ENCODE results near the gene ATAD3A. TPM values are rescaled to one million over a fixed set of nuclear protein-coding genes. Genes with fewer than 3 reads are reported as not detected.

Gene ATAD3A
- total RNA-seq, 2 donors from 2014 or later: 30.0 to 32.8 TPM

- no peak for TF ChIP-seq POLR2AphosphoS5 (IDR thresholded peaks at IDR 0.05)
- no peak for TF ChIP-seq POLR2A (IDR thresholded peaks at IDR 0.05)
- no peak for TF ChIP-seq CTCF (IDR thresholded peaks at IDR 0.05)
- Histone ChIP-seq H3K27ac (no peak overlapping the region), H3K4me1 (replicated peaks) (peaks cover 4% of the 10 kb centered on the region), H3K4me3 (no peak overlapping the region), H3K27me3 (replicated peaks; ENCODE audit: insufficient read depth) (no peaks in the 10 kb centered on the region), H3K36me3 (no peaks in the 10 kb centered on the region), H3K9me3 (no peaks in the 10 kb centered on the region)
- 83% methylated on average over 19 of the region's 31 CpGs for WGBS
- no peak for DNase-seq (ENCODE audit: low spot score)
- intact Hi-C loops (cut with DNase I): no loop called here
Measured at GRCh38 chr1:1534401-1535154, 22.6 kb downstream of the ATAD3A start.

DNA sequence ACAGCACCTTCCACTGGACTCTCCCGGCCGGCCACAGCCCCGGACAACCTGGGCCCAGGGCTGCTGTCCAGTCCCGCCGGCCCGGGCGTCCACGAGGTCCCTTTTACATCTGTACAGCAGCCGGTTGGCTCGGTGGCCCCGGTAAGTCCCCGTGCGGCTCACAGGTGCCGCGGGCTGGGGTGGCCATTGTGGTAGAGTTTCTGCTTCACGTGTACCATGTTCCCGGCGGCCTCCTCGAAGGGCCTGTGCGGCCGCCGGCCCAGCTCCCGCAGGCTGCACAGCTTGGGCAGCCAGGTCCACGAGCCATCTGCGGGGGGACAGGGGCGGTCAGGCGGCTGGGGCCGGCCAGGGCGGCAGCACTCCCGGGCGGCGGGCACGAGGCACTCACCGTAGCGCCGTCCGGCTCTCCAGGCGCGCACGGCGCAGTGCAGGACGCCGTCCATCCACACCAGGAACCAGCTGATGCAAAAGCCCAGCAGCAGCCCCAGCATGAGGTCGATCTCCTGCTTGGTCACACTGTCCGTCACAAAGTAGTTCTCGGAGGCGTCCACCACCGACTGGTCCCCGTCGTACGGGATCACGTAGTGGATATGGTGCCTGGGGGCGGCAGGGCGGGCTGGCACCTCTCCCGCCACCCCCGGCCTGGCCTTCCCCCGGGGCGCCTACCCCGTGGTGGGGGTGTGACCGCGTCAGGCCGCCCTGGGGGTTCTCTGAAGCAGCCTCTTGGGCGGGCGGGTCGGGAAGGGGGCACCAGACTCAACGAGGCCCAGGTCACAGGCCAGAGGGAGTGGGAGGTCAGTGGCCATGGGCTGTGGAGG lies 23.4 kb downstream of the ATAD3A start:
- 90% methylated on average over 66 of the region's 66 CpGs for WGBS
- H3K4me1 ChIP-seq (replicated peaks): peaks cover 4% of the 10 kb centered on the region
- no peaks in the 10 kb centered on the region for H3K36me3 ChIP-seq
- TF ChIP-seq POLR2AphosphoS5 (IDR thresholded peaks at IDR 0.05) (no peak), CTCF (IDR thresholded peaks at IDR 0.05) (no peak), POLR2A (IDR thresholded peaks at IDR 0.05) (no peak)
- no peaks in the 10 kb centered on the region for H3K27me3 ChIP-seq (replicated peaks; ENCODE audit: insufficient read depth)
- H3K4me3 ChIP-seq: no peak overlapping the region
- H3K9me3 ChIP-seq: no peaks in the 10 kb centered on the region
- intact Hi-C loops (cut with DNase I): no loop called here
- DNase-seq (ENCODE audit: low spot score): no peak
- no peak overlapping the region for H3K27ac ChIP-seq

DNA sequence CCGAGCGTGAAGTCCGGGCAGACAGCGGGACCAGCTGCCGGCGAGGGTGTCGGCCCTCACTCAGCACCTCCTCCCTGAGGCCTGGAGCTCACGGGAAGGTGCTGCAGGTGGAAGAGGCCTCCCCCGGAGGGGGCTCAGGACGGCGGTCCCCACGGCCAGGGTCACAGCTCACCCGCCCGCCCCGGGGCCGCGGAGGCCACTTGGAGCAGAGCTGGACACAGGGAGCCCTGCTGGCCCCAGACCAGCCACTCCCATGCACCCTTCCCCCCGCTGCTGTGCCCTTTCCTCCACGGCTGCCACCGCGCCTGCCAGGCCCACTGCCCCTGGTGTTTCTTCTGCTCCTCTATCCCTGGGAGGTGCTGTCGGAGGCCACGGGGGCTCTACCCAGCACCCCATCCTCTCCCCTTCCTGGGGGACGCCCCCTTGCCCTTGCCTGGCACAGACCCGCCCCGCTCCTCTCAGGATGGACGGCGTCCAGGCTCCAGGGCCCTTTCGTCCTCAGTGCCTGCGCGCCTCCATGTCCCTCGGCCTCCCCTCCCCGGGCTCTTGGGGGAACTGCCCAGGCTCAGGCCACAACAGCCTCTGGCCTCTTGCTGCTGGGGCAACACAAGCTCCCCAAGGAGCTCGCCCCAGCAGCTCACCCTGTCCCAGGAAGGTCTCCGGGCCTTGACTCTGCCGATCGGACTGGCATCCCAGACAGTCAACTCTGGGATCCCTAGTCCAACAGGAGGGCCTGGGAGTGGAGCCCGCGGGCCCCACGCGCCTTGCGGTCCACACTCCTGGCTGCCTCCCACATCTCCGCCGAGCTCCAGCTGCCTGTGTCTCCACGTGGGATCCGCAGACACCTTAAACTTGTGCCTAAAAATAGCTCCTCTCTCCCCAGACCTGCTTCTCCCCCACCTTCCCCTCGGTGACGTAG lies 24.3 kb downstream of the ATAD3A start:
- Histone ChIP-seq H3K27me3 (replicated peaks; ENCODE audit: insufficient read depth) (no peaks in the 10 kb centered on the region), H3K36me3 (no peaks in the 10 kb centered on the region), H3K4me3 (no peak overlapping the region), H3K9me3 (no peaks in the 10 kb centered on the region), H3K27ac (no peak overlapping the region), H3K4me1 (replicated peaks) (peaks cover 4% of the 10 kb centered on the region)
- WGBS: 82% methylated on average over 47 of the region's 48 CpGs
- TF ChIP-seq POLR2AphosphoS5 (IDR thresholded peaks at IDR 0.05) (no peak), POLR2A (IDR thresholded peaks at IDR 0.05) (no peak), CTCF (IDR thresholded peaks at IDR 0.05) (no peak)
- intact Hi-C loops (cut with DNase I): no loop called here
- DNase-seq (ENCODE audit: low spot score): no peak

DNA sequence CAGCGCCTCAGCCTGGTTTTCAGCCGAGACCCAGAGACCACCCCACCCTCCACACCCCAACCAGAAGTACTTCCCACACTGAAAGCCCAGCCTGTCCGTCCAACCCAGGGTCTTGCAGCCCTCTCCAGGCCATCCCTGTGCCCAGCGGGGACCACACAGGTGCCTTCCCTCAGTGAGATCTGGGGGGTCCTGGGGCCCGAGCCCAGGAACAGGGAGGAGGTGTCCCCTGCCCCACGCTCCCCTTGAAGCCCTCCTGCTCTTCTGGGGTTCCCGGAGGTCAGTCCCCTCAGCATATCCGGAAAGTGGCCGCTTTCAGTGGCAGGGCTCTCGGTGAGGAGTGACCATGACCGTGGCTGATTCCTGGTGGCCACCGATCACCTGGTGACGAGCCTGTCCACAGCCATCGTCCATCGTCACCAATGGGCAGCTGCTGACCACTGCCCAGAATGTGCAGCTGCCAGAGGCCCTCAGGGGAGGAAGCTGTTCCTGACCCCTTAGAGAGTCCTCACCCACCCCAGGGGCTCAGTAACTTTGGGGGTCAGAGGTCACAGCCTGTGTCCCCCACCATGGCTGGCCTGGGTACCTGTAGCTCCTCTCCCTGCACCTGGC lies 25.1 kb downstream of the ATAD3A start:
- H3K27ac ChIP-seq: no peak overlapping the region
- no peaks in the 10 kb centered on the region for H3K9me3 ChIP-seq
- no peaks in the 10 kb centered on the region for H3K27me3 ChIP-seq (replicated peaks; ENCODE audit: insufficient read depth)
- no peak overlapping the region for H3K4me3 ChIP-seq
- H3K36me3 ChIP-seq: no peaks in the 10 kb centered on the region
- 90% methylated on average over 15 of the region's 15 CpGs for WGBS
- no peak for TF ChIP-seq POLR2AphosphoS5 (IDR thresholded peaks at IDR 0.05)
- TF ChIP-seq POLR2A (IDR thresholded peaks at IDR 0.05): no peak
- no peak for TF ChIP-seq CTCF (IDR thresholded peaks at IDR 0.05)
- peaks cover 4% of the 10 kb centered on the region for H3K4me1 ChIP-seq (replicated peaks)
- no peak for DNase-seq (ENCODE audit: low spot score)
- intact Hi-C loops (cut with DNase I): no loop called here
